Right renal pelvis (tissue), 4 donors: ENCODE results near the gene MACROD2. TPM values are rescaled to one million over a fixed set of nuclear protein-coding genes. Genes with fewer than 3 reads are reported as not detected.

ENCODE experiments used
- DNase-seq, 4 donors: peaks; one replicate each; pipeline ENCODE4 v3.0.0-alpha.2; 2013; ENCODE audit warnings: low read depth in 4 of 4, low spot score in 3 of 4, missing footprints in 1 of 4
- polyA plus RNA-seq, 4 donors: library from polyadenylated mRNA; unstranded; fragments of 120-200 nt; gene quantifications; one replicate each; pipeline ENCODE4 v1.2.1, GENCODE V29; 2013; ENCODE audit not compliant: insufficient read length in 4 of 4

Gene MACROD2
- polyA plus RNA-seq, 4 donors: 12.4 to 14.4 (median 13.6) TPM

DNA sequence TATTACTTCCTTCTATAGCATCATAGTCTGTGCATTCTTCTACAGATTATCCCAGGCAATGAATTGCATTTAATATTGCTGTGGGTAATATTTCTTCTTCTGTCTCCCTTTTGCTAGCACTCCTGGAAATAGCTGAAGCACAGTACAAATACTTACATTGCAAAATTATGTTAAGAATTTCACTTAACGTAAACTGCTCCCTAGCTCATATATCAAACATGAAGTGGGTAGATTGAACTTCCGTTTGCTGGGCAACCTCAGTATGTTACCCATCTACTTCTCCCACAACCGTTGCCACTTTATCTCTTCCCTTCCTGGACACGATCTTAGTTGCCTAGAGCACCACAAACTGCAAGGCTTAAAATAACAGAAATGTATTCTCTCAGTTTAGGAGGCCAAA, 1614.6 kb downstream of the MACROD2 start:
- no peak for DNase-seq

DNA sequence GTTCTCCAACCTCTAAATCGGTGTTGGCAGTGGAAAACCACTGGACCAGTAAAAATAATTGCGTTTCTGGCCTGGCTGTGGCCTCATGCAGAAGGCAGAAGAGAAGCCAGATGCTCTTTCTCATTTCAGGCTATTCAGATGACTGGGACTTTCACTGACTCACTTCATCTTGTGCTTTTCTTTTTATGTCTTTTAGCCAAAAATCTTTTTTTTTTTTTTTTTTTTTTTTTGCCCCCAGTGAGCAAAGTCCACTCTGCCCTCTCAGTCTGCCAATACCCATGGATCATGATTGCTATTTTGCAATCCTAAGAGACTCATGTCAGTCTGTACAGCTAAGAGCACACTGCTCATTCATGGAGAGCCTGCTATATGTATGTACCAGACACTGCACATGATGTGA, 1615.5 kb downstream of the MACROD2 start:
- no peak for DNase-seq

DNA sequence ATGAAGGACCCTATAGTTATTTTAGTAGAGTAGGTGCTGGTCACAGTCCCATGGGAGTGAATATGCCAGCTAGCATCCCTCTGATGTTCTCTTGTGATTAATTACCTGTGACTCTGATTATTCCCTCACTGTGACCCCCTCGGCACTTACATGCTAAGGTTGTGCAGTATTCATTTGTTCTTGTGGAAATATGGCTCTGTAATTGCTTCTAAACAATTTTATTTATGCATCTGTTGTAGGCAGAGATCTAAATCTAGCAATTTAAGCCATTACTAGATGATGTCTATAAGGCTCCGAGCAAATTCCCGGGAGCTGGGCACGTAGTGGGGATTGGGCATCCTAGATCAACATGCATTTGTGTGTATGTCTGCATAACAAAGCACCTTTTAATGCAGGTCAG, 1616.2 kb downstream of the MACROD2 start:
- DNase-seq: no peak

DNA sequence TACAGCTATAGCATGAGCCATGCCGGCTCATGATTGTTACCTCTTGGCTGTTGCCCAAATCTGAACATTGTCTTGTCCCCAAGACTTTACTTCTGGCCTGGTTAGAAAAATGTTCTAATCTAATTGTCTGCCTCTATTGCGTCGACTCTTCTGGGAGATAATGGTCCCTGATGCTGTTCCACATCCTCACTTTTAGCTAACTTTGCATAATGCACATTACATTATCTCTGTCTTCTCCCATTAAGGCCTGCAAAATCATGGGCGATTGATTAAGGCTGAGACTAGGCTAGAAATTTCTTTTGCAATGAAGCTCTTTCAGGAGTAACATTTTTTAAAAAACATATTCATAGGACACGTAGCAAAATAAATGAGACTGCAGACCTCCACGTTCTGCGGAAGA, 1616.9 kb downstream of the MACROD2 start:
- DNase-seq: no peak

DNA sequence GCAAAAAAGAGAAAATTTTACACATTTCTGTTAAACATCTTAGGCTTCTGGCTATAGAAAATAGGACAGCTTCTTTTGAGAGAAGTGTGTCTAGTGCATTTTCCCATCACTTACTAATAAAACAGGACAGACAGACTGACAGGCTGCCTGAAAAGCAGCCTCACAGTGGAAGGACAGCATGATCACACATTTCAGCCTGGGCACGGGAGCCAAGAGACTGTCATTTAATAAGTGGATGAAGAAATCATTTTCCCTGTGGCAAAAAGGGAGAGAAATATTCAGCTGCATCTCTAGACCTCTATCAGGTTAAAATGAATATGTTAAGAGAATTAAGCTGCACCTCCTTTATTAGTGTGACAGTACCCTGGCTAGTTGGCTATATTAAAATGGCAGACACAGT, 1617.5 kb downstream of the MACROD2 start:
- no peak for DNase-seq

DNA sequence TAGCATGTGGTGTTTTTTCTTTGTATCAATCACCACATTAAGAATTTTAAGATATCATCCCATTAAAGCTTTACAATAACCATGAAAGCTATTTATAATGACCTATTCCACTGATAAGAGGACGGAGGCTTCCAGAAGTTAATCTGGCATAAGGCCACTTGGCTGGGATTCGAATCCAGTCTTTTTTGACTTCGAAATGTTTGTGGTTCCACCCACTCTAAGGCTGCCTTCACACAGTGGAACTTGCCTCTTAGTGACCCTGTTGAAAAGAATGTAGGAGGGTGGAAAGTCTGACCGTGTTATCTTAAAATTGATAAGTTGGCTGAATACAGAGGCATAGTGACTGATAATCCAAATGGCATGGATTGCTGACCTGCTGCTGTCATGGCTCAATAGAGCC, 1618.2 kb downstream of the MACROD2 start:
- DNase-seq: no peak

DNA sequence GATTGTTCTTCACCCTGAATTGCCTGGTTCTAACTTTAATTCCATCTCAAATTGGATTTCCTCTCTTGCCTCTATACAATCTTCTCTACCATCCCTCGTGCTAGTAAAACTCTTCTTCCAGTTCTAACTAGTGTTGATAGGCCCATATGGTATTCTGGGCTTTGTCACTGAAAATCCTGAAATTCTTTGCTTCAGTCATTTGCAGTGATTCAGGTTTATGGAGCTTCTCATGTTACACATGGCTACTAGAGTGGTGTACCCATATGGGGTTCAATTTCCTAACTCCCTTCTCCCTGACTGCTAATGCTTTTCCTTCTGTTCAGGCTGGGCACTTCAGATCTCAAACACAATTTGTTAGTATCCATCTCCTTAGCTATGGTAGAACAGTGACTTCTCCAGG, 1621.3 kb downstream of the MACROD2 start:
- DNase-seq: no peak

DNA sequence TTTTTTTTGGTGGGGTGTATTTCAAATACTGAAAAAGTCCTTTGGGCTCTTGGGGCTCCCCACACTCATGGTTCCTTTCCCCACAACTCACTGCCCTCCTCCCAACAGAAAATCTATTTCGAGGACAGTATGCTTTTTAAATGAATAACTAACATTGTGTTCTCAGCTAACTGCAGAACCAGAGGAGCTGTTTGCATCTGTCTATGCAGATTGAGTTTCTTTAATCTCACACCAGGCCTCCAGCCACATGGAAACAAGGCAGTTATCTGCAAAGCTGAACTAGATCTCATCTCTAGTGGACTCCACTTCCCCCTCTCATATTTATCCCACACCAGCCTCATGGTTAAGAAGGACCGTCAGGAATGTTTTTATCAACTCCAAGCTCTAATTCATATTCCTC, 1622.8 kb downstream of the MACROD2 start:
- DNase-seq: no peak

DNA sequence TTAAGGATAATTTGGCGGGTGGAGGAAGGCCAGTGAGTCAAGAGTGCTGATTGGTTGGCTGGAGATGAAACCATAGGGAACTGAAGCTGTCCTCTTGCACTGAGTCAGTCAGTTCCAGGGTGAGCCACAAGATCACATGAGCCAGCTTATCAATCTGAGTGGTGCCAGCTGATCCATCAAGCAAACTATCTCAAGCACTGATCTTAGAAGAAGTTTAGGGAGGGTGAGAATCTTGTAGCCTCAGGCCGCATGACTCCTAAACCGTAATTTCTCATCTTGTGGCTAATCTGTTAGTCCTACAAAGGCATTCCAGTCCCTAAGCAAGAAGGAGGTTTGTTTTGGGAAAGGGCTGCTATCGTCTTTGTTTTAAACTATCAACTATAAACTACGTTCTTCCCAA, 1623.6 kb downstream of the MACROD2 start:
- no peak for DNase-seq

DNA sequence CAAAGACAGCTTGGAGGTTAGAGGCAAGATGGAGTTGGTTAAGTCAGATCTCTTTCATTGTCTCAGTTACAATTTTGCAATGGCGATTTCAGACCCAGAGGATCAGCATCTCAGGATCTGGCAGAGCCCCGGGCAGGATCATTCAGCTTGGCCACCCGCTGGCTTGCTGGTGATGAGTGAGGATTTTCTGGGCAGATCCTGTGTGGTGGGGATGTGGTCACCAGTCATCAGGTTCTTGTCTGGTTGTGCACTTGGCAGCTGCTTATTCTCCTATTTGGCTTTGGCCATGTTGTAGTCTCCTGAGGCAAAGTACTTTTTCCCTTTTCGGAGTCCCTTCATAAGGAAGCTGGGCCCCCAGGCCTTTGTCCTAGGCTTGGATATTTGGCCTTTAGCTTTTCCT, 1624.0 kb downstream of the MACROD2 start:
- no peak for DNase-seq

DNA sequence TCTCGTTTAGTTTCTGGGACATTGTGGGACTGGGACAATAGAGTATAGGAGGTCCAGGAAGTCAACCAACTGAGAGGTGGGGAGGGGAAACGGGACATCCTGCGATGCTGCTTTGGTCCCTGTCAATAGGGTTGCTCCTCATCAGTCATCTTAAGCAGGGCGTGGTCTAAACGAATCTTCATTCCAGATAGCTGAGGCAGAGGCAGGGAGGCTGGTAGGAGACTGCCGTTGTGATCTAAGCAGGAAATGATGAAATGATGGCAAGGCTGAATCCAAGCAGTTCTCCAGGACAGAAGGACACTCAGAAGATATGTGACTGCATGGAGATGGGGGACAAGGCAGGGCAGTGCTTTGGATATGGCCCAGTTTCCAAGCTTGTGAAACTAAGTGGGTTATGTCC, 1624.5 kb downstream of the MACROD2 start:
- DNase-seq: no peak

DNA sequence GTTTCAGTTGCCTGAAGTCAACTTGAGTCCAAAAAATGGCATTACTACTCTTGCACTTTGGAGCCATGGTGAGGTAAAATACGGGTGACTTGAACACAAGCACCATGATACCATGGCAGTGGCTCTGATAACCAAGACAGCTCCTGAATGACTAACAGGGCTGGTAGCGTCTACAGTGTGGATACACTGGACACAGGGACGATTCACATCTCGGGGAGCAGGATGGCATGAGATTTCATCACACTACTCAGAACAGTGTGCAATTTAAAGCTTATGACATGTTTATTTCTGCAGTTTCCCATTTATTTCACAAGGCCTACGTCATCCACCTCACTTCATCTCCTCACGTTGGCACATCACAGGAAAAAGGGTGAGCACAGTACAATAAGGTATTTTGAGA, 1627.1 kb downstream of the MACROD2 start:
- DNase-seq: no peak

DNA sequence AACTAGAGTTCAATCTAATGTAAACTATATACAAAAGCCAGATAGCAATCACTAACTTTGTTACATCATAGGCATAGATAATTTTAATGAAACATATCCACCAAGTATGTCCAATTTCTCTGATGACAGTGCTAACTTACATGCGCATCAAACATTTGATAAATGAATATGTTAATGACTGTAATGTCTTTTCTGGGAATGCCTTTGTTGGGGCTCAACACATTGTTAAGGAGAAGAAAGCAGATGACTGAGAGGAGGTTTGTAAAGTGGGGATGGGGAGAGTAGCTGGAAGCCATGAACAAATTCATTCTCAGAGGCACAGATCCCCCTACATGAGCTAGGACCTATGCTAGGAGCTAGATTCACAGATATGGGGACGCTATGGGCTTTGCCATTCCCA, 1627.9 kb downstream of the MACROD2 start:
- DNase-seq: no peak

DNA sequence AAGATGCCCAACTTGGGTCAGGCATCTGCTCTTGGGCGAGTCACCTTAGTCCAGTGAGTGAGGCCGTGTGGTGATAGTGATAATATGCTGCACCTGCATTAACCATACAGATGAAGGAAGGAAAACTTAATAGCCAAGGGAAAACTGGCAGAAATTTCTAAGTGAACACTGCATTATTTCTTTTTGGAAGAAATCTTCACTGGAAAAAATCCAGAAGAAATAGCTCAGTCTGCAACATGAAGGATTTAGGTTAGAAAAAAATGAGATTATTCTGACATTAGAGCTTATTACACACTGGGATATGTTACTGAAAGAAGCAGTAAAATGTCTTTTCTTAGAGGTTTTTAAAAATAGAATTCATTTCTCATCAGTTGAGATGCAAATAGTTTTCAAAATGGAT, 1630.7 kb downstream of the MACROD2 start:
- DNase-seq: no peak

DNA sequence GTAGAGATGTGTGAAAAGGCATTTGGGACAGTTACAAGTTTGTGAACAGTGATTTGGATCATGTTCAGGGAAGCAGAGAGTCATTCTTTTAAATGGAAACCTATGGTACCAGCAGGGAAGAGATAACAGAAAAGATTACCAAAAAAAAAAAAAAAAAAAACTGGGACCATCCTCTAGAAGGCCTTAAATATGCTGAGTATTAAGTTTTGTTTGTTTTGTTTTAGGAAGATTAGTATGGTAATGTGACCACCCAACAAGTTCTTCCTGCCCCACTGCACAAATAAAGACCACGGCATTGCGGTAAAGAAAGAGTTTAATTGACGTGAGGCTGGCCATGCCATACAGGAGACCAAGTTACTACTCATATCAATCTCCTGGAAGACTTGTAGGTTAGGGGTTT, 1631.8 kb downstream of the MACROD2 start:
- no peak for DNase-seq

DNA sequence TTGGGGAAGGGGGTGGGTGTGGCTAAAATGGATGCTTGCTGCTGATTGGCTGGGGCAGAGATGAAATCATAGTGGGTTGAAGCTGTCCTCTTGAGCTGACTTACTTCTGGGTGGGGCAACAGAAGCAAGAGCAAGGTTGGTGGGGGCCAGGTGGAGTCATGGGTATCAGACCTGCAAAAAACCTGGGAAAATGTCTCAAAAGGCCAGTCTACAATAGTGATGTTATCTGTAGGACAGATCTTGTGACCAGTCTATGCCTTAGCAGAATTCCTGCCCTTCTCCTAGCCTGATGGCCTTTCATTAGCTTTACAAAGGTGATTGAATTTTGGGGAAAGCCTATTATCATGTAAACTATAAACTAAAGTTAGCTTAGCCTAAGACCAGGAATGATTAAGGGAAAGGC, 1632.2 kb downstream of the MACROD2 start:
- no peak for DNase-seq

DNA sequence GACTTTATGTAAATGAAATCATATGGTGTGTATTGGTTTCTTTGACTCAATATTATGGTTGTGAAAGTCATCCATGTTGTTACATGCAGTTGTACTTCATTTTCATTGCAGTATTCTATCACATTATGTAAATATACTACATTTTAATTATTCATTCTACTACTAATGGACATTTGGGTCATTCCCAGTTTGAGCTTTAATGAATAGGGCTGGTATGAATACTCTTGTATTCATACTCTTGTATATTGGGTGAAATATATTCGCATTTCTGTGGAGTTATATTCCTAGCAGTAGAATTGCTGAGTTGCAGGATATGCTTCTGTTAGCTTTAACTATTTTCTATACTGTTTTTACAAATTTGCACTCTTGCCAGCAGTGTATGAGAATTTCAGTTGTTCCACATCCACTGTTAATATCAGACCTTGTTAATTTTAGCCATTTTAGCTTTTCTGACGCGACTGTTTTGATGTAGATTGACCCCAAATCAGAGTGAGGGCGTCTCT, 1633.6 kb downstream of the MACROD2 start:
- no peak for DNase-seq

DNA sequence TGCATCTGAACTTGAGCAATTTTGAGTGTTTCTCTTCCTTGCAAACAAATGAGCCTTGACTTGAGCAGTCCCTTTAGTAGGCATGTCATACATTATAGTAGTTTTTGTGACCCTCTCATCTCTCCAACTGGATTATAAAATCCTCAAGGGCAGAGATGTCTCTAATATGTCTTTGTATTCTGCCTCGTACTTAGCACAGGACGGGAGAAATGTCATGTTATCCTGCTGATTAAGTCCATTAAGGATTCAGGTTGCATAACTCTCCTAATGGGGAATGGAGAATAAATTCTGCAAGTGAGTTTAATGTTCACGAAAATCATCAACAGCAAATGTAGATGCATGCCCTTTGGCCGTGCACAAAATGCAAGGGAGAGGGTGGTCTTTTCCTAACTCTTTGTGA, 1635.0 kb downstream of the MACROD2 start:
- no peak for DNase-seq

DNA sequence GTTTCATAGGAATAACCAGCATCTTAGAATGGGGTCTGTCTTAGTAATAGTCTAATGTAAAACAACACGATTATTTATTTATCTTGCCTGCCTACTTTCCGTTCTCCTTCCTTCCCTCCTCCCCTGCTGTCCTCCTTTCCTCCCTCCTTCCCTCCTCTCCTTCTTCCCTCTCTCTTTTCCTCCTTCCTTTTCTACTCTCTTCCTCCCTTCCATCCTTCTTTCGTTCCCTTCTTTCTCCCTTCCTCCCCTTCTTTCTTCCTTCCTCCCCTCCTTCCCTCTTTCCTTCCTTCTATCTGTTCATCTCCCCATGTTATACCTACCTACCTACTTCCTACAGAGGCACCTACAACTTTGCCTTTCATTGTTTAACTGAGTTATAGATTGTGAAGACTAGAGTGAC, 1637.4 kb downstream of the MACROD2 start:
- no peak for DNase-seq

DNA sequence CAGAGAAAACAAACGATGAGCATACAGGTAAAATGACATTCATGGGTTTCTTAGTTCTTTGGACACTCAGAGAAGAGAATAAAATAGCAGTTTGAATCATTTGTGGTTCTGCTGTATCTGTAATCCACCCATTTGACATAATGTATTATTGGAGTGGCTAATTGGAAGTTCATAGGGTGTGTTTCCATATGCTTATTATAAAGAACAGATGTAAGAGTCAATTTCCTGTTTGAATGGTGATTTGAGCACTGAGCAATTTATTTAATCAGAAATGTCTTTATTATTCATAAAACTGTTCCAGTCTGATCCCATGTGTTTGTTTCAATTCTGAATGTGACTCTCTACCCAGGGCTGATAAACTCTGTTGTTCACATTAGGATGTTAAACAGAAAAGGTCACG, 1638.8 kb downstream of the MACROD2 start:
- no peak for DNase-seq

DNA sequence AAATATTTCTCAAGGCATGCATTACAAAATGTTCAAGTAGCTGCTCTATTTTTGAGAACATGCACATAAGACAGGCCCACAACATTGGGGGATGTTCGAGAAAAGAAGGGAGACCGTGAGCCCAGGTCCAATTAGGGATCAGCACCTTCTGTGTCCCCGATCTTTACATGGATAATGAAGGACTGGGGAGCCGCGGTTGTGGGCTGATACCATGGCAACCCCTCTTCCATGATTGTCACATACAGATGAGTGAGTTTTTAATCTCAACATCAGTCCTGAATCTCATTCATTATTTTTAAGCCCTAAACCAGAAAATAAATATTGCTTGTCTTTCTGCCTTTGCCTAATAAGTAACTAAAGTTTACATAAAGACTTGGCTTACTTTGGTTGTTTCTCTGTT, 1642.2 kb downstream of the MACROD2 start:
- no peak for DNase-seq

DNA sequence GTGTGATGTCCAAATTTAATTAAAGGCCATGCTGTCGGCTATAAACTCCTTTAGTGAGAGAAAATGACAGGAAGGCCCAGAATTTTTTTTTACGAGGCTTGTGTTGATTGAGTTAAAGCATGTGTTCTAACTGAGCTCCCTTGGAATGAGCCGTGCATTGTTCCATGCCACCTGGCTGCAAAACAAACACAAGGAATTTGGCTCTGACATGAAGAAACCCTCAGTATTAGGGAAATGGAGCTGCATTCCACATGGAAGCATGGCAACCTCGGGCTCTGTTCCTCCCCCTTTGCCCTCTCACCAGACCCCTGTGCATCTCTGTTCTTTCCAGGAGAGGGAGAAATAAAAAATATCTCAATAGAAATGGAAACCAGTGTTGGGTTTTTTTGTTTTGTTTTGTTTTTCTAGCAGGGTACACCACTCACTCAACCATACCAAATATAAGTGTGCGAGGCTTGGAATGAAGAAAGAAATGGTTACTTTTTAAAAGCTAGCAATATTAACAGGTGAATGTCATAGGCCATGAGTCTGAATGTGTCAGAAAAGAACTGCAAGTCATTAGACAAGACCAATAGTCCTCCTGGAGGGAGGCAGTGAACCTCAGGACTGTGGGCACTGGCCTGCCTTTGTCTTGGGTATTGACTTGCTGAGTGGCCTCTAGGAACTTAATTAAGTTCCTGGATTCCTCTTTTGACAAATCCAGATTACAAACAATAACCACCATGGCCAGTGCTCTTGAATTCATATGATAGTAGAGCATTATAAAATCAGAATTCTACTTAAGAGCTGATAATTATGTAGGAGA, 1642.8 kb downstream of the MACROD2 start:
- peak; percentile 10 to 53 (median 40) for DNase-seq

DNA sequence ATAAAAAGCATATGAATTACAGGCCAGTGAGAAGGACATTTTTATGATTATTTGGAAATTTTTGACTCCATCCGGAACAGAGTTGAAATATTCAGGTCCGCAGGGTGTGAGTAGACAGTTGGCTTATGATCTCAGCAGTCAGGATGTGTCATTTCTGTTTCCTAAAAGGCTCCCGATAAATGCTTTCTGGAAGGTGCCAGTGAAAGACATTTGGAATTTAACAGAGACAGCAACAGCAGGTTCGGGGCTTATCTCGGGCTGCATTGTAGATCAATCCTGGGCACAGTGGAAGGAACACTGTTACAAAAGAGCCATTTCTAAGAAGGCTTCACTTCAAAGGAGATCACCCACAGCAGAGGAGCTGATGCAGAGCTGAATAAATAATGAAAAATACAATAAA, 1643.5 kb downstream of the MACROD2 start:
- no peak for DNase-seq
